DND-41 (cell line): ENCODE data around the gene TMCO4.

ENCODE experiments used
- ATAC-seq: fragments of 200-7000 bp; cut with Tn5 transposase; 3 replicates; pipeline ENCODE4 v1.9.1; 2021; ENCODE audit warnings: low read depth; ENCODE audit not compliant: insufficient read depth
- DNase-seq: peaks from one replicate; pipeline ENCODE4 v3.0.0-alpha.2; 2020
- H2AFZ ChIP-seq: 2 replicates; pipeline ENCODE4 v1.6.0; 2012; ENCODE audit warnings: low read depth, low read length
- H3K27ac ChIP-seq: 2 replicates; pipeline ENCODE4 v1.5.1; 2012; ENCODE audit warnings: low read length, inconsistent platforms
- H3K27me3 ChIP-seq: fragments of 200-600 bp; sonication (generic); 2 replicates; pipeline ENCODE4 v1.6.0; 2012; ENCODE audit warnings: low read length, mild to moderate bottlenecking, inconsistent platforms; ENCODE audit not compliant: insufficient read depth, poor library complexity
- H3K36me3 ChIP-seq: 2 replicates; pipeline ENCODE4 v1.5.1; 2012; ENCODE audit warnings: low read length, inconsistent platforms; ENCODE audit not compliant: insufficient read depth
- H3K4me1 ChIP-seq: 2 replicates; pipeline ENCODE4 v1.5.1; 2012; ENCODE audit warnings: mild to moderate bottlenecking, low read length; ENCODE audit not compliant: insufficient read depth
- H3K4me2 ChIP-seq: 2 replicates; pipeline ENCODE4 v1.6.0; 2012; ENCODE audit warnings: mild to moderate bottlenecking, moderate library complexity, low read length, inconsistent platforms; ENCODE audit not compliant: insufficient read depth
- H3K4me3 ChIP-seq, 2 experiments: fragments of 200-600 bp in 1 of 2; shearing (Covaris generic) in 1 of 2; 2 replicates each; pipeline ENCODE4 v1.5.1; 2012 to 2016; ENCODE audit warnings: inconsistent platforms in 2 of 2, low read length in 2 of 2, mild to moderate bottlenecking in 2 of 2, low read depth in 1 of 2, moderate library complexity in 1 of 2
- H3K79me2 ChIP-seq: 2 replicates; pipeline ENCODE4 v1.6.0; 2012; ENCODE audit warnings: low read length, inconsistent platforms; ENCODE audit not compliant: insufficient read depth
- H3K9ac ChIP-seq: 2 replicates; pipeline ENCODE4 v1.6.0; 2012; ENCODE audit warnings: low read depth, mild to moderate bottlenecking, inconsistent platforms, low read length, moderate library complexity
- H3K9me3 ChIP-seq: 2 replicates; pipeline ENCODE4 v1.5.1; 2012; ENCODE audit warnings: low read length, moderate library complexity, mild to moderate bottlenecking, inconsistent platforms; ENCODE audit not compliant: insufficient read depth, severe bottlenecking
- H4K20me1 ChIP-seq: 2 replicates; pipeline ENCODE4 v1.6.0; 2012; ENCODE audit warnings: low read length; ENCODE audit not compliant: insufficient read depth
- CTCF ChIP-seq: IDR thresholded peaks from 2 replicates; pipeline ENCODE4 v1.5.1; 2012; ENCODE audit warnings: borderline replicate concordance, low read length, moderate library complexity, mild to moderate bottlenecking; ENCODE audit not compliant: poor library complexity, severe bottlenecking; ENCODE audit errors: extremely low read depth
- EZH2 ChIP-seq: IDR thresholded peaks from 3 replicates; pipeline ENCODE4 v1.6.1; 2012; ENCODE audit warnings: borderline replicate concordance, low read depth, mild to moderate bottlenecking, moderate library complexity, low read length, inconsistent platforms; ENCODE audit not compliant: severe bottlenecking

TMCO4 gene

GRCh38 chr1:19768353-19769210 is 31.1 kb downstream of the TMCO4 start:
- ATAC-seq, result no peak
- no peak for TF ChIP-seq EZH2
- TF ChIP-seq CTCF, result no peak
- Histone ChIP-seq H3K27ac (no peak overlapping the region), H3K36me3 (no peaks in the 10 kb centered on the region), H3K4me3 (no peak overlapping the region), H3K27me3 (no peaks in the 10 kb centered on the region), H3K79me2 (no peaks in the 10 kb centered on the region), H3K9me3 (no peaks in the 10 kb centered on the region), H2AFZ (no peak overlapping the region), H3K9ac (no peak overlapping the region), H3K4me2 (no peak overlapping the region), H3K4me1 (no peaks in the 10 kb centered on the region), H4K20me1 (0 out of 2 replicates have a peak, but pooled peaks cover 3% of the 10 kb centered on the region)
- no peak for DNase-seq

GRCh38 chr1:19765623-19766022 is 34.1 kb downstream of the TMCO4 start:
- Histone ChIP-seq H3K9ac (no peak overlapping the region), H3K4me1 (no peaks in the 10 kb centered on the region), H3K27ac (no peak overlapping the region), H3K4me2 (no peak overlapping the region), H3K4me3 (no peak overlapping the region), H3K79me2 (no peaks in the 10 kb centered on the region), H4K20me1 (peaks cover 8% of the 10 kb centered on the region; the same call in 1 of the 2 replicates), H2AFZ (no peak overlapping the region), H3K36me3 (no peaks in the 10 kb centered on the region), H3K9me3 (no peaks in the 10 kb centered on the region), H3K27me3 (peaks cover 5% of the 10 kb centered on the region)
- TF ChIP-seq EZH2, result no peak
- no peak for TF ChIP-seq CTCF
- DNase-seq, result no peak
- no peak for ATAC-seq

GRCh38 chr1:19764848-19765247 is 34.9 kb downstream of the TMCO4 start:
- Histone ChIP-seq H3K4me2 (no peak overlapping the region), H4K20me1 (peaks cover 8% of the 10 kb centered on the region; the same call in 1 of the 2 replicates), H3K27ac (no peak overlapping the region), H3K36me3 (no peaks in the 10 kb centered on the region), H3K4me3 (no peak overlapping the region), H3K79me2 (no peaks in the 10 kb centered on the region), H3K27me3 (peaks cover 5% of the 10 kb centered on the region), H3K9me3 (no peaks in the 10 kb centered on the region), H3K4me1 (no peaks in the 10 kb centered on the region), H2AFZ (no peak overlapping the region), H3K9ac (no peak overlapping the region)
- DNase-seq (no peak), ATAC-seq (no peak)
- TF ChIP-seq CTCF (no peak), EZH2 (no peak)
